NCI-H187 treated with DMSO at 0.1 percent for 48 hours (cell line): Measurements from ENCODE around the gene IRF2BP2.
"Not testable (repeated sequence)": the region's sequence is repeated elsewhere in the genome, so short reads cannot be mapped to it uniquely, and the experiment has no call there.

Experiments
- DNase-seq: peaks from one replicate; lab custom pipeline; 2025; lab: John Stamatoyannopoulos, UW

Gene IRF2BP2

GRCh38 chr1:234601301-234602017 lies 8.5 kb downstream of the IRF2BP2 start:
- no peak for DNase-seq

- DNase-seq: no peak
Measured at GRCh38 chr1:234600418-234601281, 9.3 kb downstream of the IRF2BP2 start.

GRCh38 chr1:234599617-234600417 lies 10.2 kb downstream of the IRF2BP2 start:
- DNase-seq: no peak

GRCh38 chr1:234598974-234599616 lies 10.9 kb downstream of the IRF2BP2 start:
- no peak for DNase-seq

- DNase-seq: no peak
Measured at GRCh38 chr1:234597894-234598293, 12.1 kb downstream of the IRF2BP2 start.

GRCh38 chr1:234595899-234596298 lies 14.1 kb downstream of the IRF2BP2 start:
- DNase-seq: no peak

- DNase-seq: not testable (repeated sequence)
Measured at GRCh38 chr1:234594575-234594974, 15.4 kb downstream of the IRF2BP2 start.

GRCh38 chr1:234593771-234594504 lies 16.0 kb downstream of the IRF2BP2 start:
- no peak for DNase-seq

GRCh38 chr1:234593109-234593508 lies 16.9 kb downstream of the IRF2BP2 start:
- DNase-seq: no peak

- DNase-seq: no peak
Measured at GRCh38 chr1:234592240-234592639, 17.7 kb downstream of the IRF2BP2 start.

- DNase-seq: no peak
Measured at GRCh38 chr1:234591131-234591530, 18.8 kb downstream of the IRF2BP2 start.

- DNase-seq: no peak
Measured at GRCh38 chr1:234589854-234590620, 19.9 kb downstream of the IRF2BP2 start.

GRCh38 chr1:234589064-234589800 lies 20.7 kb downstream of the IRF2BP2 start:
- DNase-seq: no peak

GRCh38 chr1:234588386-234588785 lies 21.6 kb downstream of the IRF2BP2 start:
- DNase-seq: no peak

GRCh38 chr1:234586892-234587485 lies 23.0 kb downstream of the IRF2BP2 start:
- DNase-seq: no peak

GRCh38 chr1:234586304-234586703 lies 23.7 kb downstream of the IRF2BP2 start:
- no peak for DNase-seq

GRCh38 chr1:234585330-234586055 lies 24.5 kb downstream of the IRF2BP2 start:
- DNase-seq: no peak

- no peak for DNase-seq
Measured at GRCh38 chr1:234584926-234585325, 25.1 kb downstream of the IRF2BP2 start.

- no peak for DNase-seq
Measured at GRCh38 chr1:234584420-234584805, 25.6 kb downstream of the IRF2BP2 start.
